Fibroblast of the aortic adventitia (primary cell): ENCODE measurements around the gene UGT2B15. TPM values are rescaled to one million over a fixed set of nuclear protein-coding genes. Genes with fewer than 3 reads are reported as not detected.

Source experiments
- DNase-seq: peaks from one replicate; pipeline ENCODE4 v3.0.0-alpha.2; 2010; ENCODE audit warnings: low read depth
- H3K4me3 ChIP-seq: 2 replicates; pipeline ENCODE4 v1.5.1; 2011; ENCODE audit warnings: low read depth, mild to moderate bottlenecking, control low read depth, low read length, moderate library complexity
- CTCF ChIP-seq: IDR thresholded peaks from 2 replicates; pipeline ENCODE4 v1.5.1; 2011; ENCODE audit warnings: mild to moderate bottlenecking, low read length, control low read depth, inconsistent platforms; ENCODE audit not compliant: insufficient read depth
- total RNA-seq: library from RNA; depleted of rRNA; stranded (reverse); fragments of >200 nt; gene quantifications from 2 replicates; pipeline ENCODE4 v1.2.3, GENCODE V29; 2012; ENCODE audit warnings: low replicate concordance

The UGT2B15 gene
- total RNA-seq, 1 donor = not detected

DNA sequence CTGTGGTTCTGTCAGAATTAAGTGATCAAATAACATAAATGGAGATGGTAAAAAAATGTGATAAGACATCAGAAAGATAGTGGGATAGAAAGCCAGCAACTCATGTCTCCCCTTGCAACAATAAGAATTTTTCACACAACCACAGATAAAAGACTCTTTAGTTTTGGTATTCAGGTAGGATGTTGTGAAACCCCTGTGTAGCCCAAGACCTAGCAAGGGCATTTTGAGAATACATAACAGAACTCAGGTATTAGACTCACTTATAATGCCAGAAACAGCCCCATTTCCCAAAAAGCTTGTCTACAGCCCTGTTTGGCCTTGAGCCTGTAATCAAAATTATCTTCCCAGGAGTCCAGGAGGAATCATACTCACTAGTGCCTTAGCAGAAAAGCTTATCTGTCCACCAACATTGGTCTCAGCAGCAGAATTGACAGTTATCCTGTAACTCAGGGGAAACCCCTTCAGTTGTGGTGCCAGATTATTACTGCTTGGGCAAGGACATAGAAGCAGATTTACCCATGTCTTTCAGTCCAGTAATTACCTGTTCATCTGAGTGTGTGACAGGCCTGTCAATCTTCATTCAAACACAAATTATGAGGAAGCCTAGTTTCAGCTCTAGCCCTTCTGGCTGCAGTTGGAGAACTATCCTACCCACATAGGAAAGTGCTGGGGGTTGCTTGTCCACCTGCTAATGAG lies 53.3 kb downstream of the UGT2B15 start:
- TF ChIP-seq CTCF = no peak
- DNase-seq = no peak

DNA sequence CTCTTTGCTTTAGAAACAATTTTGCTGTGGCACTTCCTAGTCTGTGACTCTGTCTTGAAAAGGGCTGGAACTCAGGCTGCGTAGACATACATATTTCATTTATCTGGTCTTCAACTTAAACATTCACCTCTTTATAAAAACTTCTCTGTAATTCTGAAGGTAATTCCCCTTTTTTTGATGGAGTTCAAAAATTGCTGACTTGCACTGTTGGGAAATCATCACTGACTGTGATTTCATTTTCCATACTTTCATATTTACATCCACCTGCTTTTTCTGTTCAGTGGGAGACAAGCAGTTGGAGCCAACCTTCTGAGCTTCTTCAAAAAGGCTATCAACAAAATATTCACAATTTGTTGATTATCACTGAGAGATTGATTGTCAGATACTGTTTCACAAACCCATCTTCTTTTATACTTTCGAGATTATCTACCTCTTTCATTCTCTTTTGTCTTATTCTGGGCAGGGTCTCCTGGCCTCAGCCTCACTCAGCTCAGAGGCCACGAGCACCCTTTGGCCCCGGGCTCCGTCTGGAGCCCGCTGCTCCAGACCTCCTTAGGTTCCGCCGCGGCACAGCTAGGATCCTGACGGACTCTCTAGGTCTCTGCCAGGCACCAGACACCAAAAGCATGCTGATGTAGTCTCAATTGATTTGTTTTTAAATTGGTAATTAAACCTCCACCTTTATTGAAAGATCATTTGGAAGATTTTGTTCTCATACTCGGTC lies 54.6 kb downstream of the UGT2B15 start:
- H3K4me3 ChIP-seq = no peak overlapping the region
- no peak for TF ChIP-seq CTCF
- no peak for DNase-seq

More for the DNA sequence above, 53.3 kb downstream of the UGT2B15 start:
- H3K4me3 ChIP-seq = no peak overlapping the region

DNA sequence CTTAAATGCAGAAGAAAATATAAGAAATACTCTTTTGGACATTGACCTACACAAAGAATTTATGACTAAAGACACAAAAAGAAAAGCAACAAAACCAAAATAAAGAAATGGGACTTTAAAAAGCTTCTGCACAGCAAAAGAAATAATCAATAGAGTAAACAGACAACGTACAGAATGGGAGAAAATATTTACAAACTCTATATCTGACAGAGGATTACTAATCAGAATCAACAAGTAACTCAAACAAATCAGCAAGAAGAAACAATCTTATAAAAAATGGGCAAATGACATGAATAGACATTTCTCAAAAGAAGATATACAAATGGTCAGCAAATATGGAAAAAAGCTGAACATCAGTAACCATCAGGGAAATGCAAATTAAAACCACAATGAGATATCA lies 56.7 kb downstream of the UGT2B15 start:
- H3K4me3 ChIP-seq = no peak overlapping the region
- TF ChIP-seq CTCF = no peak
- no peak for DNase-seq

DNA sequence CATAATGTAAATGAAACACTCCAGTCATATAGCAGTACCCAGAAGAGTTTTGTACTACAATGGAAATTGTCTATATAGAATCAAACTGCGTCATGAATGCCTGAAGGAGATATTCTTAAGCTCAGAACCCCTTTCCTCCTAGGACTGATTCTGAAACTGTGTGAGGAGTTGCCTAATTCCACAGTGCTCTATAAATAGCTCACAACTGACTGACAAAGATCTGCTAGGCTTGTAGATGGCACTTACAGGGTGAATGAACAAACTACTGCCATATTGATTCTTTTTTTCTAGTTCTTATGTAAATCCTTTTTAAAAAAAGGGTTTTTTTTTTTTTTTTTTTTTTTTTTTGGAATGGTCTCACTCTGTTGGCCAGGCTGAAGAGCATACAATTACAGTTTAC lies 64.2 kb downstream of the UGT2B15 start:
- TF ChIP-seq CTCF = no peak

GRCh38 chr4:68599150-68599549 lies 71.3 kb downstream of the UGT2B15 start:
- no peak for DNase-seq

More for the DNA sequence above, 64.2 kb downstream of the UGT2B15 start:
- no peak overlapping the region for H3K4me3 ChIP-seq
- DNase-seq = peak; percentile 1

GRCh38 chr4:68597482-68597881 lies 73.0 kb downstream of the UGT2B15 start:
- no peak for DNase-seq
- TF ChIP-seq CTCF = no peak
- no peak overlapping the region for H3K4me3 ChIP-seq

More at GRCh38 chr4:68599150-68599549, 71.3 kb downstream of the UGT2B15 start:
- no peak for TF ChIP-seq CTCF
- H3K4me3 ChIP-seq = no peak overlapping the region

Other genes with a start within 250 kb of the UGT2B15 start
- gene TMPRSS11E, start 223.2 kb downstream of the UGT2B15 start, total RNA-seq = not detected in 2 replicates
- gene UGT2B17, start 94.3 kb downstream of the UGT2B15 start, total RNA-seq = not detected in 2 replicates
- not detected in 2 replicates for gene UGT2B10, start 145.3 kb upstream of the UGT2B15 start, total RNA-seq